ENCODE results near the gene RNASE1.

The RNASE1 gene

GRCh38 chr14:20807304-20808161 lies 4.9 kb upstream of the RNASE1 start:
- FAIRE-seq, result no peak

- no peak for FAIRE-seq
Measured at GRCh38 chr14:20805485-20805884, 2.8 kb upstream of the RNASE1 start.

- no peak for FAIRE-seq
Measured at GRCh38 chr14:20803223-20803622, 579 bp upstream of the RNASE1 start.

GRCh38 chr14:20801726-20802125 lies 918 bp downstream of the RNASE1 start:
- FAIRE-seq, result no peak

- FAIRE-seq, result no peak
Measured at GRCh38 chr14:20799892-20800544, 2.6 kb downstream of the RNASE1 start.

- no peak for FAIRE-seq
Measured at GRCh38 chr14:20799456-20799891, 3.2 kb downstream of the RNASE1 start.

GRCh38 chr14:20798932-20799331 lies 3.7 kb downstream of the RNASE1 start:
- FAIRE-seq, result no peak

GRCh38 chr14:20798318-20798717 lies 4.3 kb downstream of the RNASE1 start:
- FAIRE-seq, result no peak

- no peak for FAIRE-seq
Measured at GRCh38 chr14:20797164-20797563, 5.5 kb downstream of the RNASE1 start.

- FAIRE-seq, result no peak
Measured at GRCh38 chr14:20794644-20795369, 7.8 kb downstream of the RNASE1 start.

GRCh38 chr14:20792556-20792955 lies 10.1 kb downstream of the RNASE1 start:
- FAIRE-seq, result no peak

- FAIRE-seq, result no peak
Measured at GRCh38 chr14:20791597-20791996, 11.0 kb downstream of the RNASE1 start.

- no peak for FAIRE-seq
Measured at GRCh38 chr14:20791187-20791586, 11.5 kb downstream of the RNASE1 start.

- no peak for FAIRE-seq
Measured at GRCh38 chr14:20790464-20791116, 12.1 kb downstream of the RNASE1 start.

GRCh38 chr14:20789230-20789813 lies 13.3 kb downstream of the RNASE1 start:
- FAIRE-seq, result no peak

- no peak for FAIRE-seq
Measured at GRCh38 chr14:20787025-20787424, 15.6 kb downstream of the RNASE1 start.

GRCh38 chr14:20782280-20782890 lies 20.3 kb downstream of the RNASE1 start:
- no peak for FAIRE-seq

GRCh38 chr14:20781803-20782202 lies 20.8 kb downstream of the RNASE1 start:
- FAIRE-seq, result no peak

GRCh38 chr14:20775901-20776300 lies 26.7 kb downstream of the RNASE1 start:
- no peak for FAIRE-seq

GRCh38 chr14:20775043-20775442 lies 27.6 kb downstream of the RNASE1 start:
- no peak for FAIRE-seq

GRCh38 chr14:20774258-20774824 lies 28.3 kb downstream of the RNASE1 start:
- no peak for FAIRE-seq

- FAIRE-seq, result no peak
Measured at GRCh38 chr14:20772650-20773049, 30.0 kb downstream of the RNASE1 start.

All from A204.1 (cell line).